Measurements from ENCODE around the gene SUSD4.

DNA sequence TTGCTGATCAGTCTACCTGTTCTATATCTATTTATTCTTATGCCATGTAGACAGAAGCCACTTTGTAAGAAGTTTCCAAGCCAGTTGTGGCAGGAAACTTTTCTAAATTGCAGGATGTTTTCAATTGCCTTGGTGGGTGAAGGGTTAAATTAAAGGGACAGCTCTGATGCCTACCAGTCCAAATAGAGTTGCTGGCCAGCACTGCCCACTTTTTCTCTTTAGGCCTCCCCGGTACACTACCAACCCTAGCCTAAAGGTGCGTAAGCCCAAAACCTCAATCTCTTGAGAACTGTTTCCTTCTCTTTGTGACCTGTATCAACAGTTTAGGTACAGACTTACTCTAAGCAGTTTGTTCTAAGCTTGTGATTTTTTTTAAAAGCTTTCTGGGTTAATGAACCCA, 15.5 kb downstream of the SUSD4 start:
- TF ChIP-seq GATA2 (IDR thresholded peaks at IDR 0.05; ENCODE audit: low read depth, low read length) (no peak), GATA3 (IDR thresholded peaks at IDR 0.05; ENCODE audit: low read depth, low read length) (no peak)
